ENCODE measurements around the gene NUP93. TPM values are rescaled to one million over a fixed set of nuclear protein-coding genes. Genes with fewer than 3 reads are reported as not detected.
"Not testable (repeated sequence)": the region's sequence is repeated elsewhere in the genome, so short reads cannot be mapped to it uniquely, and the experiment has no call there.

NUP93 gene
- total RNA-seq, 2 donors from 2014 or later, result 25.7 to 38.7 TPM

GRCh38 chr16:56737539-56737938 is 7.6 kb downstream of the NUP93 start:
- ATAC-seq (ENCODE audit: insufficient number of reproducible peaks, low FRiP score, low read depth) (no peak), DNase-seq (ENCODE audit: low spot score) (no peak)
- no peaks in the 10 kb centered on the region for H3K27me3 ChIP-seq (replicated peaks; ENCODE audit: insufficient read depth)
- TF ChIP-seq CTCF (IDR thresholded peaks at IDR 0.05), result no peak
- H3K9me3 ChIP-seq, result no peaks in the 10 kb centered on the region
- no peaks in the 10 kb centered on the region for H3K36me3 ChIP-seq
- no peak overlapping the region for H3K4me3 ChIP-seq
- no peak overlapping the region for H3K27ac ChIP-seq
- peaks cover 0 to 5% of the 10 kb centered on the region in 2 donors for H3K4me1 ChIP-seq (ENCODE audit: control insufficient read depth in 1 of 2, low read depth in 2 of 2)

GRCh38 chr16:56738221-56738620 is 8.3 kb downstream of the NUP93 start:
- no peak overlapping the region for H3K4me3 ChIP-seq
- no peak for DNase-seq (ENCODE audit: low spot score)
- H3K4me1 ChIP-seq (ENCODE audit: control insufficient read depth in 1 of 2, low read depth in 2 of 2), result peaks cover 0 to 5% of the 10 kb centered on the region in 2 donors
- no peak for TF ChIP-seq CTCF (IDR thresholded peaks at IDR 0.05)
- no peak overlapping the region for H3K27ac ChIP-seq
- no peaks in the 10 kb centered on the region for H3K36me3 ChIP-seq
- no peak for ATAC-seq (ENCODE audit: insufficient number of reproducible peaks, low FRiP score, low read depth)
- H3K9me3 ChIP-seq, result no peaks in the 10 kb centered on the region
- H3K27me3 ChIP-seq (replicated peaks; ENCODE audit: insufficient read depth), result no peaks in the 10 kb centered on the region

- not testable (repeated sequence) for H3K27me3 ChIP-seq (replicated peaks; ENCODE audit: insufficient read depth); ATAC-seq (ENCODE audit: insufficient number of reproducible peaks, low FRiP score, low read depth); H3K4me1 ChIP-seq (ENCODE audit: control insufficient read depth in 1 of 2, low read depth in 2 of 2); H3K36me3 ChIP-seq; H3K9me3 ChIP-seq; DNase-seq (ENCODE audit: low spot score); H3K27ac ChIP-seq; H3K4me3 ChIP-seq
Measured at GRCh38 chr16:56739378-56739777, 9.4 kb downstream of the NUP93 start.

- DNase-seq (ENCODE audit: low spot score) (no peak), ATAC-seq (ENCODE audit: insufficient number of reproducible peaks, low FRiP score, low read depth) (no peak)
- no peaks in the 10 kb centered on the region for H3K9me3 ChIP-seq
- H3K4me3 ChIP-seq, result no peak overlapping the region
- H3K36me3 ChIP-seq, result no peaks in the 10 kb centered on the region
- H3K27ac ChIP-seq, result no peak overlapping the region
- TF ChIP-seq CTCF (IDR thresholded peaks at IDR 0.05), result no peak
- peaks cover 12 to 18% of the 10 kb centered on the region in 2 donors for H3K4me1 ChIP-seq (ENCODE audit: control insufficient read depth in 1 of 2, low read depth in 2 of 2)
- H3K27me3 ChIP-seq (replicated peaks; ENCODE audit: insufficient read depth), result no peaks in the 10 kb centered on the region
Measured at GRCh38 chr16:56741399-56741798, 11.5 kb downstream of the NUP93 start.

- Histone ChIP-seq H3K27me3 (replicated peaks; ENCODE audit: insufficient read depth) (no peaks in the 10 kb centered on the region), H3K9me3 (no peaks in the 10 kb centered on the region), H3K4me1 (ENCODE audit: control insufficient read depth in 1 of 2, low read depth in 2 of 2) (peaks cover 20 to 26% of the 10 kb centered on the region in 2 donors), H3K4me3 (no peak overlapping the region), H3K27ac (peak overlapping the region in 1 of 2 donors; percentile 55), H3K36me3 (no peaks in the 10 kb centered on the region)
- ATAC-seq (ENCODE audit: insufficient number of reproducible peaks, low FRiP score, low read depth) (no peak), DNase-seq (ENCODE audit: low spot score) (no peak)
- no peak for TF ChIP-seq CTCF (IDR thresholded peaks at IDR 0.05)
Measured at GRCh38 chr16:56742030-56742984, 12.4 kb downstream of the NUP93 start.
